ENCODE results near the gene PRTFDC1.

DNA sequence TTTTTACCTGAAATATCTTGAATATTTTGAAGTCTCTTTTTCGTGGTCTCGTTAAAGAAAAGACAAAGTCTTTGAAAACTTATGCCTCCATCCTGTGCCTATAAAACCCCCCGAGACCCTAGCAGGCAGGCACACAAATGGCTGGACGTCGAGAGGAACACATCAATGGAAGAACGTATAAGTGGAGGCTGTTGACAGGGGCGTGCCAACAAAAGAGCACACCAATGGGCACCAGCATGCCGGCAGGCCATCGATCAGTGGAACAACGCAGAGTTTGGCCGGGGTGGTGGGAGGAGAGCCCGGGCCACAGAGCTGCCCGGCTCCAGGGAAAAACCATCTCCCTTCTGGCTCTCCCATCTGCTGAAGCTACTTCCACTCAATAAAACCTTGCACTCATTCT, 38.9 kb upstream of the PRTFDC1 start:
- TF ChIP-seq CTCF (IDR thresholded peaks at IDR 0.05; ENCODE audit: insufficient read depth, low read depth, low read length) (no peak), EZH2 (IDR thresholded peaks at IDR 0.05; ENCODE audit: insufficient read depth, low read length) (no peak)
